ENCODE results near the gene LGALS3BP.

Gene LGALS3BP

GRCh38 chr17:79000396-79001189 lies 20.9 kb upstream of the LGALS3BP start:
- TF ChIP-seq, protein P1, sequence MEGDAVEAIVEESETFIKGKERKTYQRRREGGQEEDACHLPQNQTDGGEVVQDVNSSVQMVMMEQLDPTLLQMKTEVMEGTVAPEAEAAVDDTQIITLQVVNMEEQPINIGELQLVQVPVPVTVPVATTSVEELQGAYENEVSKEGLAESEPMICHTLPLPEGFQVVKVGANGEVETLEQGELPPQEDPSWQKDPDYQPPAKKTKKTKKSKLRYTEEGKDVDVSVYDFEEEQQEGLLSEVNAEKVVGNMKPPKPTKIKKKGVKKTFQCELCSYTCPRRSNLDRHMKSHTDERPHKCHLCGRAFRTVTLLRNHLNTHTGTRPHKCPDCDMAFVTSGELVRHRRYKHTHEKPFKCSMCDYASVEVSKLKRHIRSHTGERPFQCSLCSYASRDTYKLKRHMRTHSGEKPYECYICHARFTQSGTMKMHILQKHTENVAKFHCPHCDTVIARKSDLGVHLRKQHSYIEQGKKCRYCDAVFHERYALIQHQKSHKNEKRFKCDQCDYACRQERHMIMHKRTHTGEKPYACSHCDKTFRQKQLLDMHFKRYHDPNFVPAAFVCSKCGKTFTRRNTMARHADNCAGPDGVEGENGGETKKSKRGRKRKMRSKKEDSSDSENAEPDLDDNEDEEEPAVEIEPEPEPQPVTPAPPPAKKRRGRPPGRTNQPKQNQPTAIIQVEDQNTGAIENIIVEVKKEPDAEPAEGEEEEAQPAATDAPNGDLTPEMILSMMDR (conservative IDR thresholded peaks at IDR 0.05), result no peak
- peak overlapping the region; percentile 90 for H3K27ac ChIP-seq

DNA sequence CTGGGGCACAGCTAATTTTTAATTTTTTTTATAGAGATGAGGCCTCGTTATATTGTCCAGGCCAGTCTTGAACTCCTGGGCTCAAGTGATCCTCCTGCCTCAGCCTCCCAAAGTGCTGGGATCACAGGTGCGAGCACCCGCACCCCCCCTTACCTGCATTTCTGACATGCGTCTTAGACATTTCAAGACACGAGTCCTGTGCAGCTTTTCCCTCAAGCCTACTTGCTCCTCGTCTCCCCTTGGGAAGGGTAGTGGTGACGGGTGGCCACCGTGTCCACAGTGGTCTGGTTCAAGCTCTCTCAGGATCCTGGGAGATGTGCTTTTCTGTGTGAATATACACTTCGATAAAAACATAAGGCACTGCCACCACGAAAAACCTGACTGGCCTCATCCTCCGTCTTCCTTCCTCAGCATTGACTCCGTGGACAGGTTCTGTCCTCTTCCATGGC lies 20.2 kb upstream of the LGALS3BP start:
- H3K27ac ChIP-seq, result peak overlapping the region; percentile 90
- TF ChIP-seq, protein P1 (conservative IDR thresholded peaks at IDR 0.05), result no peak

- peak overlapping the region; percentile 90 for H3K27ac ChIP-seq
- TF ChIP-seq, protein P1 (conservative IDR thresholded peaks at IDR 0.05), result no peak
These were observed 19.5 kb upstream of the LGALS3BP start for GRCh38 chr17:78999056-78999768.

GRCh38 chr17:78998311-78999055 lies 18.8 kb upstream of the LGALS3BP start:
- TF ChIP-seq, protein P1 (conservative IDR thresholded peaks at IDR 0.05), result peak; percentile 37
- H3K27ac ChIP-seq, result peak overlapping the region; percentile 90

GRCh38 chr17:78997881-78998280 lies 18.2 kb upstream of the LGALS3BP start:
- TF ChIP-seq, protein P1 (conservative IDR thresholded peaks at IDR 0.05), result no peak
- peak overlapping the region; percentile 90 for H3K27ac ChIP-seq

DNA sequence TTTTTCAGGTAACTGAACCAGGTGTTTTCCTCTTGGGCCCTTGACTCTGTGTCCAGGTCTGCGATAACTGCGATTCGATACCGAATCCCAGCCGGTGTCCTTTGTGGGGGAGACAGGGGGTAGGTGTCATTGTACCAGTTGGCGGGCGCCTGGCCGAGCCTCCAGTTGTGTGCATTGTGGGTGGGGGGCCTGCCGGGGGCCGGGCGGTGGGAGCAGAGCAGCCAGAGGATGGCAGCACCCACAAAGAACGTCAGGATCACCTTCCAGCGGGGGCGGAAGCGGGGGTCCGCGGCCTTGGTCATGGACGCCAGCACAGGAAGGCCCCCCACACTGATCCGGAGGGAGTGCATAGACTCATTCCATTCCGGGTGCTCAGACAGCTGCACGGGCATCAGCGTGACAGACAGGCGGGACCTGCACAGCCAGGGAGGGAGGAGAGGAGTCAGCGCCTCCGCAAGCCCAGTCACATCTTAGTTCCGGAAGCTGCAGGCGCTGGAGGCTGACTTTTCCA lies 17.6 kb upstream of the LGALS3BP start:
- H3K27ac ChIP-seq, result peak overlapping the region; percentile 90
- TF ChIP-seq, protein P1 (conservative IDR thresholded peaks at IDR 0.05), result no peak

Data from VCaP (cell line).